SK-N-SH (cell line): ENCODE results near the gene WDR87. TPM values are rescaled to one million over a fixed set of nuclear protein-coding genes. Genes with fewer than 3 reads are reported as not detected.

Source experiments
- CTCF ChIA-PET: fragments of 300-600, 350-600 bp; formaldehyde crosslinking; extraction: SDS; loops from one replicate; lab custom pipeline; 2021; lab: Yijun Ruan, JAX
- POLR2A ChIA-PET: fragments of 350-600 bp; sonication (Branson Sonifier 250); formaldehyde crosslinking; extraction: SDS; loops from one replicate; lab custom pipeline; 2020; ENCODE audit warnings: antibody characterized with exemption, inconsistent platforms; lab: Yijun Ruan, JAX
- DNase-seq: peaks from one replicate; pipeline ENCODE4 v3.0.0; 2012
- H2AFZ ChIP-seq: fragments of 200-600 bp; sonication (generic); 2 replicates; pipeline ENCODE4 v1.8.1; 2016; ENCODE audit warnings: antibody characterized with exemption, mild to moderate bottlenecking, low read depth
- H3F3A ChIP-seq: fragments of 200-600 bp; sonication (generic); replicated peaks from 2 replicates; pipeline ENCODE3; 2016; ENCODE audit warnings: antibody characterized with exemption, mild to moderate bottlenecking; ENCODE audit not compliant: insufficient read depth
- H3K27ac ChIP-seq, 2 experiments: fragments of 200-500 bp in 1 of 2; fragments of 200-600 bp in 1 of 2; sonication (Bioruptor generic) in 1 of 2; sonication (generic), shearing (Covaris generic) in 1 of 2; 2 replicates each; pipeline versions ENCODE4 v1.5.1 to v1.6.1; 2014 to 2016; ENCODE audit warnings: low read depth in 2 of 2, inconsistent platforms in 1 of 2, low read length in 1 of 2, mild to moderate bottlenecking in 1 of 2, mixed read lengths in 1 of 2
- H3K27me3 ChIP-seq: fragments of 200-600 bp; sonication (generic), shearing (Covaris generic); 2 replicates; pipeline ENCODE4 v1.6.1; 2016; ENCODE audit warnings: mixed run types; ENCODE audit not compliant: insufficient read depth
- H3K36me3 ChIP-seq, 2 experiments: fragments of 200-500 bp in 1 of 2; fragments of 200-600 bp in 1 of 2; sonication (Bioruptor generic) in 1 of 2; sonication (generic) in 1 of 2; replicated peaks in 1 of 2; 2 replicates each; pipeline versions ENCODE3 to v1.5.1; 2014 to 2016; ENCODE audit warnings: low read length in 1 of 2, mild to moderate bottlenecking in 1 of 2; ENCODE audit not compliant: insufficient read depth in 2 of 2, control insufficient read depth in 1 of 2
- H3K4me1 ChIP-seq, 2 experiments: fragments of 200-500 bp in 1 of 2; fragments of 200-600 bp in 1 of 2; sonication (Bioruptor generic) in 1 of 2; sonication (generic), shearing (Covaris generic) in 1 of 2; 2 replicates each; pipeline versions ENCODE4 v1.5.1 to v1.6.1; 2014 to 2016; ENCODE audit warnings: low read depth in 1 of 2, low read length in 1 of 2, mixed run types in 1 of 2; ENCODE audit not compliant: insufficient read depth in 2 of 2, control insufficient read depth in 1 of 2
- H3K4me2 ChIP-seq: fragments of 200-600 bp; sonication (generic), shearing (Covaris generic); 2 replicates; pipeline ENCODE4 v1.6.1; 2017; ENCODE audit warnings: mixed run types
- H3K4me3 ChIP-seq, 2 experiments: fragments of 200-500 bp in 1 of 2; fragments of 200-600 bp in 1 of 2; sonication (Bioruptor generic) in 1 of 2; sonication (generic), shearing (Covaris generic) in 1 of 2; 2 replicates each; pipeline versions ENCODE4 v1.5.1 to v1.8.1; 2014 to 2016; ENCODE audit warnings: low read depth in 2 of 2, inconsistent platforms in 1 of 2, low read length in 1 of 2, mild to moderate bottlenecking in 1 of 2, mixed read lengths in 1 of 2, moderate library complexity in 1 of 2
- H3K79me2 ChIP-seq: fragments of 200-600 bp; sonication (generic); 2 replicates; pipeline ENCODE4 v1.8.1; 2017; ENCODE audit warnings: mild to moderate bottlenecking; ENCODE audit not compliant: insufficient read depth
- H3K9ac ChIP-seq: fragments of 200-600 bp; sonication (generic); 2 replicates; pipeline ENCODE4 v1.6.1; 2017; ENCODE audit warnings: mixed run types
- H3K9me2 ChIP-seq: fragments of 200-600 bp; sonication (generic); 2 replicates; pipeline ENCODE4 v1.6.1; 2017; ENCODE audit warnings: mixed run types
- H3K9me3 ChIP-seq: fragments of 200-600 bp; sonication (generic); 2 replicates; pipeline ENCODE4 v1.6.1; 2017; ENCODE audit warnings: mixed run types, mild to moderate bottlenecking, moderate library complexity
- H4K20me1 ChIP-seq: fragments of 200-600 bp; sonication (generic); 2 replicates; pipeline ENCODE4 v1.6.1; 2017; ENCODE audit warnings: mild to moderate bottlenecking, mixed run types; ENCODE audit not compliant: insufficient read depth
- CTCF ChIP-seq: fragments of 200-600 bp; sonication (generic); IDR thresholded peaks from 2 replicates; pipeline ENCODE4 v1.6.1; 2017; ENCODE audit warnings: antibody characterized with exemption, mild to moderate bottlenecking, moderate library complexity
- EP300 ChIP-seq, 2 experiments: IDR thresholded peaks; 2 replicates each; pipeline versions ENCODE4 v1.4.0 to v1.6.1; 2012; ENCODE audit warnings: borderline replicate concordance in 1 of 2, low read depth in 1 of 2, low read length in 1 of 2
- FOSL2 ChIP-seq: IDR thresholded peaks from 2 replicates; pipeline ENCODE4 v1.4.0; 2012; ENCODE audit warnings: low read depth, mild to moderate bottlenecking, moderate library complexity, borderline replicate concordance
- FOXJ3 ChIP-seq: sonication (generic); formaldehyde crosslinking; IDR thresholded peaks from 2 replicates; pipeline ENCODE4 v1.5.1; 2020; ENCODE audit warnings: mild to moderate bottlenecking, missing genetic modification reagents
- MAX ChIP-seq: IDR thresholded peaks from 2 replicates; pipeline ENCODE4 v1.4.0; 2012; ENCODE audit warnings: low read depth
- MEF2A ChIP-seq: IDR thresholded peaks from 2 replicates; pipeline ENCODE4 v1.4.0; 2012; ENCODE audit warnings: low read depth, borderline replicate concordance
- RAD21 ChIP-seq: IDR thresholded peaks from 2 replicates; pipeline ENCODE4 v1.6.1; 2012; ENCODE audit warnings: mild to moderate bottlenecking, low read length
- REST ChIP-seq: IDR thresholded peaks from 2 replicates; pipeline ENCODE4 v1.6.1; 2012; ENCODE audit warnings: mild to moderate bottlenecking, low read depth, low read length, moderate library complexity
- SIN3A ChIP-seq: IDR thresholded peaks from 2 replicates; pipeline ENCODE4 v1.6.1; 2012; ENCODE audit warnings: low read depth, mild to moderate bottlenecking, low read length, moderate library complexity, borderline replicate concordance
- SMC3 ChIP-seq: IDR thresholded peaks from 2 replicates; pipeline ENCODE4 v1.6.1; 2012; ENCODE audit warnings: low read depth, low read length, improper control_type of control experiment
- TAF1 ChIP-seq: IDR thresholded peaks from 2 replicates; pipeline ENCODE4 v1.6.1; 2012; ENCODE audit warnings: low read depth, mild to moderate bottlenecking, low read length, moderate library complexity, borderline replicate concordance
- TCF12 ChIP-seq: IDR thresholded peaks from 2 replicates; pipeline ENCODE4 v1.4.0; 2012
- TEAD4 ChIP-seq: IDR thresholded peaks from 2 replicates; pipeline ENCODE4 v1.4.0; 2012; ENCODE audit warnings: mild to moderate bottlenecking, borderline replicate concordance; ENCODE audit not compliant: insufficient read depth
- YY1 ChIP-seq: IDR thresholded peaks from 2 replicates; pipeline ENCODE4 v1.4.0; 2012; ENCODE audit warnings: low read depth, mild to moderate bottlenecking
- WGBS: methylation state at CpG from one replicate; pipeline ENCODE4 v1.1.6; 2017; ENCODE audit warnings: low lambda C conversion rate; 5-methylcytosine and 5-hydroxymethylcytosine counted together
- polyA plus RNA-seq, 3 experiments: library from polyadenylated mRNA; depleted of rRNA; stranded (reverse); fragments of >200 nt; gene quantifications; 2 replicates each; pipeline ENCODE4 v1.2.3, GENCODE V29; 2012
- TF ChIP-seq, protein P1 (sequence below): IDR thresholded peaks from 2 replicates; pipeline ENCODE4 v1.4.0; 2012; ENCODE audit warnings: low read depth, borderline replicate concordance
- TF ChIP-seq, protein P2 (sequence below): IDR thresholded peaks from 2 replicates; pipeline ENCODE4 v1.4.0; 2012; ENCODE audit warnings: low read depth, borderline replicate concordance

WDR87 gene
- polyA plus RNA-seq, 1 of the 3 experiments (the other 2 are of a cell fraction): not detected

- Histone ChIP-seq H3K4me2 (no peak overlapping the region), H3K27ac (no peak overlapping the region), H4K20me1 (peaks cover 25% of the 10 kb centered on the region), H3K9ac (no peak overlapping the region), H3K27me3 (no peaks in the 10 kb centered on the region), H3F3A (peaks cover 22% of the 10 kb centered on the region), H2AFZ (no peak overlapping the region), H3K4me3 (no peak overlapping the region), H3K36me3 (peaks cover 0 to 22% of the 10 kb centered on the region in 2 experiments), H3K9me3 (peaks cover 6% of the 10 kb centered on the region; the same call in 1 of the 2 replicates), H3K4me1 (peaks cover 11 to 15% of the 10 kb centered on the region in 2 experiments; a peak in 2 of 4 replicates), H3K79me2 (peaks cover 98% of the 10 kb centered on the region), H3K9me2 (no peaks in the 10 kb centered on the region)
- DNase-seq: no peak
- 82% methylated on average over 1 of the region's 1 CpG for WGBS
- POLR2A ChIA-PET: no interaction called here
- TF ChIP-seq MEF2A (no peak), TCF12 (no peak), TEAD4 (no peak), REST (no peak), SMC3 (no peak), SIN3A (no peak), MAX (no peak), YY1 (no peak), FOSL2 (no peak), RAD21 (no peak), CTCF (no peak), FOXJ3 (no peak), TAF1 (no peak), EP300 (IDR thresholded peaks at IDR 0.05; ENCODE audit: borderline replicate concordance in 1 of 2, low read depth in 1 of 2, low read length in 1 of 2) (no peak)
- TF ChIP-seq, protein P1, sequence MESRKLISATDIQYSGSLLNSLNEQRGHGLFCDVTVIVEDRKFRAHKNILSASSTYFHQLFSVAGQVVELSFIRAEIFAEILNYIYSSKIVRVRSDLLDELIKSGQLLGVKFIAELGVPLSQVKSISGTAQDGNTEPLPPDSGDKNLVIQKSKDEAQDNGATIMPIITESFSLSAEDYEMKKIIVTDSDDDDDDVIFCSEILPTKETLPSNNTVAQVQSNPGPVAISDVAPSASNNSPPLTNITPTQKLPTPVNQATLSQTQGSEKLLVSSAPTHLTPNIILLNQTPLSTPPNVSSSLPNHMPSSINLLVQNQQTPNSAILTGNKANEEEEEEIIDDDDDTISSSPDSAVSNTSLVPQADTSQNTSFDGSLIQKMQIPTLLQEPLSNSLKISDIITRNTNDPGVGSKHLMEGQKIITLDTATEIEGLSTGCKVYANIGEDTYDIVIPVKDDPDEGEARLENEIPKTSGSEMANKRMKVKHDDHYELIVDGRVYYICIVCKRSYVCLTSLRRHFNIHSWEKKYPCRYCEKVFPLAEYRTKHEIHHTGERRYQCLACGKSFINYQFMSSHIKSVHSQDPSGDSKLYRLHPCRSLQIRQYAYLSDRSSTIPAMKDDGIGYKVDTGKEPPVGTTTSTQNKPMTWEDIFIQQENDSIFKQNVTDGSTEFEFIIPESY: no peak
- TF ChIP-seq, protein P2, sequence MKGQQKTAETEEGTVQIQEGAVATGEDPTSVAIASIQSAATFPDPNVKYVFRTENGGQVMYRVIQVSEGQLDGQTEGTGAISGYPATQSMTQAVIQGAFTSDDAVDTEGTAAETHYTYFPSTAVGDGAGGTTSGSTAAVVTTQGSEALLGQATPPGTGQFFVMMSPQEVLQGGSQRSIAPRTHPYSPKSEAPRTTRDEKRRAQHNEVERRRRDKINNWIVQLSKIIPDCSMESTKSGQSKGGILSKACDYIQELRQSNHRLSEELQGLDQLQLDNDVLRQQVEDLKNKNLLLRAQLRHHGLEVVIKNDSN: no peak
- CTCF ChIA-PET: no interaction called here
Observed at GRCh38 chr19:37935341-37935740, 28.9 kb upstream of the WDR87 start.
